ENCODE data around the gene LHFPL2. TPM values are rescaled to one million over a fixed set of nuclear protein-coding genes. Genes with fewer than 3 reads are reported as not detected.
"Not testable (repeated sequence)": the region's sequence is repeated elsewhere in the genome, so short reads cannot be mapped to it uniquely, and the experiment has no call there.

Gene LHFPL2
- polyA plus RNA-seq, 3 donors, result 3.7 to 11.6 (median 7.3) TPM

- H3K4me2 ChIP-seq (replicated peaks; ENCODE audit: extremely low read depth, low read length, poor library complexity, severe bottlenecking), result no peak overlapping the region
- Mint-ChIP-seq H3K4me1 (peaks cover 4% of the 10 kb centered on the region), H3K27me3 (ENCODE audit: low read depth in 3 of 3) (peaks cover 0 to 3% (median 2%) of the 10 kb centered on the region in 3 donors), H3K4me3 (no peak overlapping the region), H3K36me3 (peaks cover 0 to 2% of the 10 kb centered on the region in 2 donors), H3K9me3 (peaks cover 3 to 16% (median 9%) of the 10 kb centered on the region in 7 donors), H3K27ac (peak overlapping the region in 1 of 7 donors; percentile 60)
- H3K27ac ChIP-seq (ENCODE audit: low read depth in 1 of 2, low read length in 2 of 2), result no peak overlapping the region
- H4K20me1 ChIP-seq (ENCODE audit: insufficient read depth, low read length), result no peaks in the 10 kb centered on the region
- DNase-seq, result no peak
- H3K36me3 ChIP-seq (replicated peaks in 1 of 2; ENCODE audit: control insufficient read depth in 1 of 2, insufficient read depth in 2 of 2, low read length in 2 of 2), result no peaks in the 10 kb centered on the region
- H3K4me1 ChIP-seq (ENCODE audit: control insufficient read depth in 1 of 2, insufficient read depth in 2 of 2, low read length in 2 of 2), result no peaks in the 10 kb centered on the region
- H3K9me3 ChIP-seq (replicated peaks in 1 of 2; ENCODE audit: control insufficient read depth in 1 of 2, insufficient read depth in 1 of 2, low read length in 2 of 2), result no peaks in the 10 kb centered on the region
- no peaks in the 10 kb centered on the region for H3K79me2 ChIP-seq (ENCODE audit: insufficient read depth, low read length)
- no peak overlapping the region for H2AFZ ChIP-seq (ENCODE audit: insufficient read depth, low read depth, low read length, poor library complexity, severe bottlenecking)
- no peak for TF ChIP-seq CTCF (IDR thresholded peaks at IDR 0.05)
- H3K27me3 ChIP-seq (ENCODE audit: control insufficient read depth in 2 of 2, insufficient read depth in 2 of 2, low read length in 2 of 2), result no peaks in the 10 kb centered on the region
- H3K9ac ChIP-seq (ENCODE audit: insufficient read depth, low read length, poor library complexity, severe bottlenecking), result no peak overlapping the region
- intact Hi-C loops (cut with micrococcal nuclease), result no loop called here
- H3K4me3 ChIP-seq (replicated peaks in 1 of 3; ENCODE audit: low read depth in 2 of 3, low read length in 3 of 3), result no peak overlapping the region
- no CpG with 5 or more reads among the region's 3 CpGs for WGBS (ENCODE audit: insufficient coverage)
Measured at GRCh38 chr5:78689540-78690252, 41.1 kb upstream of the LHFPL2 start.

GRCh38 chr5:78687514-78687913, 38.9 kb upstream of the LHFPL2 start:
- H3K79me2 ChIP-seq (ENCODE audit: insufficient read depth, low read length); H3K27ac ChIP-seq (ENCODE audit: low read depth in 1 of 2, low read length in 2 of 2); H3K9me3 ChIP-seq (replicated peaks in 1 of 2; ENCODE audit: control insufficient read depth in 1 of 2, insufficient read depth in 1 of 2, low read length in 2 of 2); H2AFZ ChIP-seq (ENCODE audit: insufficient read depth, low read depth, low read length, poor library complexity, severe bottlenecking); H3K27me3 Mint-ChIP-seq (ENCODE audit: low read depth in 3 of 3); H3K36me3 Mint-ChIP-seq; H3K9ac ChIP-seq (ENCODE audit: insufficient read depth, low read length, poor library complexity, severe bottlenecking); H3K27me3 ChIP-seq (ENCODE audit: control insufficient read depth in 2 of 2, insufficient read depth in 2 of 2, low read length in 2 of 2); H3K4me1 ChIP-seq (ENCODE audit: control insufficient read depth in 1 of 2, insufficient read depth in 2 of 2, low read length in 2 of 2); H3K4me3 ChIP-seq (replicated peaks in 1 of 3; ENCODE audit: low read depth in 2 of 3, low read length in 3 of 3); DNase-seq; H3K36me3 ChIP-seq (replicated peaks in 1 of 2; ENCODE audit: control insufficient read depth in 1 of 2, insufficient read depth in 2 of 2, low read length in 2 of 2); H3K27ac Mint-ChIP-seq; H3K4me3 Mint-ChIP-seq; intact Hi-C loops (cut with micrococcal nuclease); H3K4me2 ChIP-seq (replicated peaks; ENCODE audit: extremely low read depth, low read length, poor library complexity, severe bottlenecking); H3K4me1 Mint-ChIP-seq; H4K20me1 ChIP-seq (ENCODE audit: insufficient read depth, low read length): not testable (repeated sequence)
- WGBS (ENCODE audit: insufficient coverage), result no CpG with 5 or more reads among the region's 4 CpGs
- H3K9me3 Mint-ChIP-seq, result peaks cover 3 to 15% (median 6%) of the 10 kb centered on the region in 7 donors

- H2AFZ ChIP-seq (ENCODE audit: insufficient read depth, low read depth, low read length, poor library complexity, severe bottlenecking); H3K27ac ChIP-seq (ENCODE audit: low read depth in 1 of 2, low read length in 2 of 2); H3K9me3 ChIP-seq (replicated peaks in 1 of 2; ENCODE audit: control insufficient read depth in 1 of 2, insufficient read depth in 1 of 2, low read length in 2 of 2); H3K36me3 Mint-ChIP-seq; intact Hi-C loops (cut with micrococcal nuclease); H3K27me3 ChIP-seq (ENCODE audit: control insufficient read depth in 2 of 2, insufficient read depth in 2 of 2, low read length in 2 of 2); H3K36me3 ChIP-seq (replicated peaks in 1 of 2; ENCODE audit: control insufficient read depth in 1 of 2, insufficient read depth in 2 of 2, low read length in 2 of 2); H3K27me3 Mint-ChIP-seq (ENCODE audit: low read depth in 3 of 3); H3K79me2 ChIP-seq (ENCODE audit: insufficient read depth, low read length); DNase-seq; H4K20me1 ChIP-seq (ENCODE audit: insufficient read depth, low read length); H3K4me3 Mint-ChIP-seq; H3K4me1 ChIP-seq (ENCODE audit: control insufficient read depth in 1 of 2, insufficient read depth in 2 of 2, low read length in 2 of 2); H3K4me1 Mint-ChIP-seq; H3K9ac ChIP-seq (ENCODE audit: insufficient read depth, low read length, poor library complexity, severe bottlenecking); H3K4me3 ChIP-seq (replicated peaks in 1 of 3; ENCODE audit: low read depth in 2 of 3, low read length in 3 of 3); H3K27ac Mint-ChIP-seq; H3K4me2 ChIP-seq (replicated peaks; ENCODE audit: extremely low read depth, low read length, poor library complexity, severe bottlenecking): not testable (repeated sequence)
- WGBS (ENCODE audit: insufficient coverage), result no CpG with 5 or more reads among the region's 5 CpGs
- H3K9me3 Mint-ChIP-seq, result peaks cover 3 to 15% (median 9%) of the 10 kb centered on the region in 7 donors
Measured at GRCh38 chr5:78683905-78684304, 35.3 kb upstream of the LHFPL2 start.

Data from CD14-positive monocyte (primary cell).